Measurements from ENCODE around the gene IFITM2. TPM values are rescaled to one million over a fixed set of nuclear protein-coding genes. Genes with fewer than 3 reads are reported as not detected.
"Not testable (repeated sequence)": the region's sequence is repeated elsewhere in the genome, so short reads cannot be mapped to it uniquely, and the experiment has no call there.

The IFITM2 gene
- total RNA-seq, 1 donor from 2014 or later = 39.9 TPM

GRCh38 chr11:324156-324555 is 16.5 kb downstream of the IFITM2 start:
- no peak for TF ChIP-seq CTCF (IDR thresholded peaks at IDR 0.05; ENCODE audit: insufficient read depth, low read length, poor library complexity, severe bottlenecking)
- no peaks in the 10 kb centered on the region for H3K27me3 ChIP-seq (ENCODE audit: control insufficient read depth, insufficient read depth, low read length)
- H3K36me3 ChIP-seq (ENCODE audit: control insufficient read depth, insufficient read depth, low read length) = peaks cover 2% of the 10 kb centered on the region
- no peak overlapping the region for H3K4me3 ChIP-seq (ENCODE audit: low read depth, low read length)
- DNase-seq (ENCODE audit: low read depth) = no peak

GRCh38 chr11:324593-325517 is 17.2 kb downstream of the IFITM2 start:
- not testable (repeated sequence) for DNase-seq (ENCODE audit: low read depth); H3K4me3 ChIP-seq (ENCODE audit: low read depth, low read length); H3K36me3 ChIP-seq (ENCODE audit: control insufficient read depth, insufficient read depth, low read length); H3K27me3 ChIP-seq (ENCODE audit: control insufficient read depth, insufficient read depth, low read length)

- no peak for TF ChIP-seq CTCF (IDR thresholded peaks at IDR 0.05; ENCODE audit: insufficient read depth, low read length, poor library complexity, severe bottlenecking)
- no peaks in the 10 kb centered on the region for H3K27me3 ChIP-seq (ENCODE audit: control insufficient read depth, insufficient read depth, low read length)
- no peak overlapping the region for H3K4me3 ChIP-seq (ENCODE audit: low read depth, low read length)
- H3K36me3 ChIP-seq (ENCODE audit: control insufficient read depth, insufficient read depth, low read length) = no peaks in the 10 kb centered on the region
- no peak for DNase-seq (ENCODE audit: low read depth)
Measured at GRCh38 chr11:325796-326591, 18.4 kb downstream of the IFITM2 start.

GRCh38 chr11:326592-326841 is 18.9 kb downstream of the IFITM2 start:
- Histone ChIP-seq H3K4me3 (ENCODE audit: low read depth, low read length) (no peak overlapping the region), H3K27me3 (ENCODE audit: control insufficient read depth, insufficient read depth, low read length) (no peaks in the 10 kb centered on the region), H3K36me3 (ENCODE audit: control insufficient read depth, insufficient read depth, low read length) (no peaks in the 10 kb centered on the region)
- no peak for DNase-seq (ENCODE audit: low read depth)
- TF ChIP-seq CTCF (IDR thresholded peaks at IDR 0.05; ENCODE audit: insufficient read depth, low read length, poor library complexity, severe bottlenecking) = no peak

GRCh38 chr11:326842-327580 is 19.4 kb downstream of the IFITM2 start:
- DNase-seq (ENCODE audit: low read depth) = no peak
- Histone ChIP-seq H3K4me3 (ENCODE audit: low read depth, low read length) (no peak overlapping the region), H3K27me3 (ENCODE audit: control insufficient read depth, insufficient read depth, low read length) (no peaks in the 10 kb centered on the region), H3K36me3 (ENCODE audit: control insufficient read depth, insufficient read depth, low read length) (no peaks in the 10 kb centered on the region)
- TF ChIP-seq CTCF (IDR thresholded peaks at IDR 0.05; ENCODE audit: insufficient read depth, low read length, poor library complexity, severe bottlenecking) = no peak

- Histone ChIP-seq H3K36me3 (ENCODE audit: control insufficient read depth, insufficient read depth, low read length) (no peaks in the 10 kb centered on the region), H3K27me3 (ENCODE audit: control insufficient read depth, insufficient read depth, low read length) (no peaks in the 10 kb centered on the region), H3K4me3 (ENCODE audit: low read depth, low read length) (no peak overlapping the region)
- TF ChIP-seq CTCF (IDR thresholded peaks at IDR 0.05; ENCODE audit: insufficient read depth, low read length, poor library complexity, severe bottlenecking) = no peak
- no peak for DNase-seq (ENCODE audit: low read depth)
Measured at GRCh38 chr11:327581-327923, 19.9 kb downstream of the IFITM2 start.

All from kidney epithelial cell (primary cell).